Upper lobe of left lung (tissue), 6 donors: Measurements from ENCODE around the gene CLIC3. TPM values are rescaled to one million over a fixed set of nuclear protein-coding genes. Genes with fewer than 3 reads are reported as not detected.
A peak's percentile ranks its signal among the peaks of the same experiment; 100 is the strongest.

Source experiments
- ATAC-seq, 2 donors: fragments of 200-7000 bp; cut with Tn5 transposase; one replicate each; pipeline ENCODE4 v1.9.1; 2022; ENCODE audit warnings: mild to moderate bottlenecking in 2 of 2, moderate library complexity in 2 of 2; ENCODE audit not compliant: low FRiP score in 2 of 2
- DNase-seq, 2 donors: peaks; one replicate each; pipeline ENCODE4 v3.0.0-alpha.2; 2019 to 2020
- H3K27ac ChIP-seq, 4 donors: fragments of 200-600 bp; sonication (generic); one replicate each; pipeline ENCODE4 v1.5.1; 2016 to 2019
- H3K27me3 ChIP-seq, 4 donors: fragments of 200-600 bp; sonication (generic); one replicate each; pipeline ENCODE4 v1.5.1; 2017 to 2019
- H3K36me3 ChIP-seq, 4 donors: fragments of 200-600 bp; sonication (generic); one replicate each; pipeline ENCODE4 v1.5.1; 2016 to 2019
- H3K4me1 ChIP-seq, 4 donors: fragments of 200-600 bp; sonication (generic); one replicate each; pipeline ENCODE4 v1.5.1; 2018 to 2019
- H3K4me3 ChIP-seq, 4 donors: fragments of 200-600 bp; sonication (generic); one replicate each; pipeline ENCODE4 v1.5.1; 2017 to 2019; ENCODE audit warnings: mild to moderate bottlenecking in 2 of 4, moderate library complexity in 1 of 4
- H3K9me3 ChIP-seq, 4 donors: fragments of 200-600 bp; sonication (generic); one replicate each; pipeline ENCODE4 v1.5.1; 2018 to 2019
- EP300 ChIP-seq, 4 donors: sonication (generic); formaldehyde crosslinking; IDR thresholded peaks; one replicate each; pipeline ENCODE4 v1.5.1; 2017; ENCODE audit warnings: antibody characterized with exemption in 4 of 4, control low read depth in 2 of 4
- POLR2A ChIP-seq, 4 donors: fragments of 450-650 bp; IDR thresholded peaks; one replicate each; pipeline ENCODE4 v1.5.1; 2016 to 2017; ENCODE audit warnings: antibody characterized with exemption in 4 of 4, mild to moderate bottlenecking in 2 of 4
- POLR2AphosphoS5 ChIP-seq, 2 donors: sonication (generic); formaldehyde crosslinking; IDR thresholded peaks; one replicate each; pipeline ENCODE4 v1.5.1; 2017; ENCODE audit warnings: antibody characterized with exemption in 2 of 2
- WGBS, 2 donors: methylation state at CpG; one replicate each; pipeline ENCODE4 v1.1.5; 2017 to 2018; 5-methylcytosine and 5-hydroxymethylcytosine counted together
- total RNA-seq, 6 donors: library from RNA; depleted of rRNA in 4 of 6; stranded (reverse); fragments of >200 nt in 4 of 6; gene quantifications; one replicate each; pipeline versions ENCODE4 v1.1.0 to v1.2.1, GENCODE V29; 2016 to 2021
- TF ChIP-seq, protein P1 (sequence below), 6 experiments: fragments of 450-650 bp in 4 of 6; fragments of 200-600 bp in 2 of 6; sonication (generic) in 2 of 6; IDR thresholded peaks; one replicate each; pipeline ENCODE4 v1.5.1; 2016 to 2019; ENCODE audit warnings: antibody characterized with exemption in 6 of 6
- donor health status: DM: no; HTN: no; CAD: no; lungs with moderate emphysema.
- donor health status: DM: no; HTN: yes; CAD: no; lungs with severe emphysema.

CLIC3 gene
- total RNA-seq, 6 donors from 2014 or later = 41.9 to 132 (median 85.2) TPM

DNA sequence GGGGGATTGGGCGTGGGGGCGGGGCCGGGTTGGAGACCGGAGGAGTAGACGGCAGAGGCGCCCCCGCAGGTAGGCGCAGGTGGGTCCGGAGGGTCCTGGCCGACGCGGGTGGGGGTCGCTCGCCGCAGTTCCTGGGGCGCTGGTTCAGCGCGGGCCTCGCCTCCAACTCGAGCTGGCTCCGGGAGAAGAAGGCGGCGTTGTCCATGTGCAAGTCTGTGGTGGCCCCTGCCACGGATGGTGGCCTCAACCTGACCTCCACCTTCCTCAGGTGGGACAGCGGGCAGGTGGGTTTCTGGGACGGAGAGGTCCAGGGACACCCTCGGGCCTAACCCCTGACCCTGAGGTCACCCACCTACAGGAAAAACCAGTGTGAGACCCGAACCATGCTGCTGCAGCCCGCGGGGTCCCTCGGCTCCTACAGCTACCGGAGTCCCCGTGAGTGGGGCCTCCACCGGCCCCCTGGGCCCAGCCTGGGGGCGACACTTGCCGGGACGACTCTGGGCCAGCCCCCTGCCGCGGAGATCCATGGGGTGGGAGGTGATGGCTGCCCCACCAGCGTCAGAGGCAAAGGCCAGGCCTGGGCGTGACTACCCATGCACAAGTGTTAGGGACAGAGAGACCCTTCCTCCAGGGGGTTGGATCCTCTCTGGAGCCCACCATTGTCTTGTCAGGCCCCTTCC, 17.4 kb downstream of the CLIC3 start:
- DNase-seq (peak in 1 of 2 donors; percentile 88), ATAC-seq (no peak)
- Histone ChIP-seq H3K9me3 (no peaks in the 10 kb centered on the region), H3K4me3 (peak overlapping the region in 1 of 4 donors; percentile 20), H3K27me3 (no peaks in the 10 kb centered on the region), H3K27ac (peak overlapping the region; percentile 79 to 87 (median 83)), H3K36me3 (no peaks in the 10 kb centered on the region), H3K4me1 (peaks cover 39 to 76% (median 66%) of the 10 kb centered on the region in 4 donors)
- TF ChIP-seq POLR2A (IDR thresholded peaks at IDR 0.05) (no peak), POLR2AphosphoS5 (IDR thresholded peaks at IDR 0.05) (no peak), EP300 (IDR thresholded peaks at IDR 0.05) (no peak)
- TF ChIP-seq, protein P1, sequence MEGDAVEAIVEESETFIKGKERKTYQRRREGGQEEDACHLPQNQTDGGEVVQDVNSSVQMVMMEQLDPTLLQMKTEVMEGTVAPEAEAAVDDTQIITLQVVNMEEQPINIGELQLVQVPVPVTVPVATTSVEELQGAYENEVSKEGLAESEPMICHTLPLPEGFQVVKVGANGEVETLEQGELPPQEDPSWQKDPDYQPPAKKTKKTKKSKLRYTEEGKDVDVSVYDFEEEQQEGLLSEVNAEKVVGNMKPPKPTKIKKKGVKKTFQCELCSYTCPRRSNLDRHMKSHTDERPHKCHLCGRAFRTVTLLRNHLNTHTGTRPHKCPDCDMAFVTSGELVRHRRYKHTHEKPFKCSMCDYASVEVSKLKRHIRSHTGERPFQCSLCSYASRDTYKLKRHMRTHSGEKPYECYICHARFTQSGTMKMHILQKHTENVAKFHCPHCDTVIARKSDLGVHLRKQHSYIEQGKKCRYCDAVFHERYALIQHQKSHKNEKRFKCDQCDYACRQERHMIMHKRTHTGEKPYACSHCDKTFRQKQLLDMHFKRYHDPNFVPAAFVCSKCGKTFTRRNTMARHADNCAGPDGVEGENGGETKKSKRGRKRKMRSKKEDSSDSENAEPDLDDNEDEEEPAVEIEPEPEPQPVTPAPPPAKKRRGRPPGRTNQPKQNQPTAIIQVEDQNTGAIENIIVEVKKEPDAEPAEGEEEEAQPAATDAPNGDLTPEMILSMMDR (IDR thresholded peaks at IDR 0.05) = no peak
- 64% methylated on average over 26 of the region's 41 CpGs; no CpG with 5 or more reads in 1 of the 2 donors for WGBS, 2 donors

DNA sequence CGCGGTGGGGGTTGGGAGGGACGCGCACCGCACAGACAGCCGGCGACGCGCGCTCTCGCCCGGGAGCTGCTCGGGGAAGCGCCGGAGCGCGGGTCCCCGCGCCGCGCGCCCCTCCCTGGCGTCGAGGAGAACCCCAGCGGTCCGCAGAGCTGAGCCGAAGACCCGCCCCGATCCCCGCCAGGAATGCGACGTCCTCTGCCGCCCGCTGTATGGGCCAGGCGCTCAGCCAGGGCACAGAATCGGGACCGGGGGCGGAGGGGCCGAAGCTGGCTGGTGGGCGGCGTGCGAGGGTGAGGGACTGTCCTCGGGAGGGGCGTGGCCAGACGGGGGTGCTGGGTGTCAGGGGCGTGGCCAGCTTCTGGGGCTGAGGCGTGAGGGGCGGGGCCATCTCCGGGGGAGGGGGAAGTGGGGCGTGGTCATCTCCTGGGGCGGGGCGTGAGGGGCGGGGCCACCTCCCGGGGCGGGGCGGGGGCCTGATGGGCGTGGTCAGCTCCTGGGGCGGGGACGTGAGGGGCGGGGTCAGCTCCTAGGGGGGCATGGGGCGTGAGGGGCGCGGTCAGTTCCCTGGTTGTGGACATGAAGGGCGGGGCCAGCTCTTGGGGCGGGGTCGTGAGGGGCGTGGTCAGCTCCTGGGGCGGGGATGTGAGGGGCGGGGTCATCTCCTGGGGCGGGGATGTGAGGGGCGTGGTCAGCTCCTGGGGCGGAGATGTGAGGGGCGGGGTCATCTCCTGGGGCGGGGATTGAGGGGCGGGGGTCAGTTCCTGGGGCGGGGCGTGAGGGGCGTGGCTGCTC, 18.1 kb downstream of the CLIC3 start:
- H3K9me3 ChIP-seq = no peaks in the 10 kb centered on the region
- peaks cover 39 to 78% (median 67%) of the 10 kb centered on the region in 4 donors for H3K4me1 ChIP-seq
- peak overlapping the region; percentile 81 to 87 (median 84) for H3K27ac ChIP-seq
- no peaks in the 10 kb centered on the region for H3K27me3 ChIP-seq
- H3K4me3 ChIP-seq = peak overlapping the region; percentile 18 to 55 (median 46)
- WGBS, 2 donors = 1% methylated on average over 34 of the region's 78 CpGs; no CpG with 5 or more reads in 1 of the 2 donors
- TF ChIP-seq EP300 (IDR thresholded peaks at IDR 0.05) (no peak), POLR2A (IDR thresholded peaks at IDR 0.05) (no peak), POLR2AphosphoS5 (IDR thresholded peaks at IDR 0.05) (peak in 1 of 2 donors; percentile 54)
- TF ChIP-seq, protein P1 (IDR thresholded peaks at IDR 0.05) = peak in 2 of 6 experiments; percentile 6 to 25
- DNase-seq (peak; percentile 73 to 92), ATAC-seq (peak; percentile 45 to 70)
- no peaks in the 10 kb centered on the region for H3K36me3 ChIP-seq

DNA sequence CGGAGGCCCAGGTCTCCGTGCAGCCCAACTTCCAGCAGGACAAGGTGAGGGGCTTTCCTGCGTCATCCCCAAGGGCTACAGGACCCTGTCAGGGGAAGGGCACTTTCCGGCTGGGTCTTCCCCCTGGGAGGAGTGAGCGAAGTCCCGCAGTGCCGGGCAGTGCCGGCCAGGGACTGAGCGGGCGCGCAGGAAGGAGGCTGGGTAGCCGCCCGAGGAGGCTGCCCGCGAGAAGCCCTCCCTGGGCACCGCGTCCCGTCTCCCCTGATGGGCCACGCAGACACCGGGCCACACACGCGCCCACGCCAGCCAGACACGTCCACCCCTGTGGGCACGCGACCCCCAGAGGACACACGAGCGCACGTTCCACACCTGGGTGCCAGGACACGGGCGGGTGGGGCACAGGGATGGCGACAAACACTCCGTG, 18.7 kb downstream of the CLIC3 start:
- WGBS, 2 donors = 36% methylated on average over 17 of the region's 33 CpGs; no CpG with 5 or more reads in 1 of the 2 donors
- no peak for ATAC-seq
- peak overlapping the region; percentile 76 to 85 (median 80) for H3K27ac ChIP-seq

DNA sequence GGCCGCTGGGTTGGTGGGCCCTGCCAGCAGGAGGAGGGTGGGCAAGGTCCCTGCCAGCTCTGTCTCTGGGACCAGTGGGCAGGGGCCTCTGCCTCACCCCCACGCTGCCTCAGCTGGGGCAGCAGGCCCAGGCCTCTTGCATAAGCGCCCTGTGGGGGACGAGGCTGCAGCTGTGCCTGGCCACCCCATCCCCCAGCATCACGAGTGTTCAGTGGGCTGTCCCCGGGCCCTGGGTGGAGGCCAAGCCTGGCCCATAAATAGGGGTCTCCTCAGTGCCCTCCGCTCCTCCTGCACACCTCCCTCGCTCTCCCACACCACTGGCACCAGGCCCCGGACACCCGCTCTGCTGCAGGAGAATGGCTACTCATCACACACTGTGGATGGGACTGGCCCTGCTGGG, 19.1 kb downstream of the CLIC3 start, which contains the start of gene PTGDS:
PTGDS (plus strand) TSS at position 282 of the 400 bp plus-strand sequence; CDS start at position 357, 75 bp downstream.
- peak in 1 of 2 donors; percentile 84 for DNase-seq
- Histone ChIP-seq H3K27ac (peak within 1 kb of the TSS; percentile 76 to 85 (median 80)), H3K4me3 (peak within 1 kb of the TSS; percentile 18 to 55 (median 46)), H3K27me3 (no peaks in the 10 kb centered on the region), H3K9me3 (no peaks in the 10 kb centered on the region), H3K36me3 (no peaks in the 10 kb centered on the region), H3K4me1 (peaks cover 34 to 70% (median 57%) of the 10 kb centered on the region in 4 donors)
- WGBS, 2 donors = 62 to 73% methylated on average over 6 to 9 of the region's 10 CpGs
- ATAC-seq = no peak
- TF ChIP-seq, protein P1 (IDR thresholded peaks at IDR 0.05) = no peak
- peak in 1 of 2 donors; percentile 18 for TF ChIP-seq POLR2AphosphoS5 (IDR thresholded peaks at IDR 0.05)

More for the DNA sequence above, 18.7 kb downstream of the CLIC3 start:
- TF ChIP-seq POLR2AphosphoS5 (IDR thresholded peaks at IDR 0.05) (no peak), EP300 (IDR thresholded peaks at IDR 0.05) (no peak)
- TF ChIP-seq, protein P1 (IDR thresholded peaks at IDR 0.05) = peak in 1 of 6 experiments; percentile 8
- Histone ChIP-seq H3K9me3 (no peaks in the 10 kb centered on the region), H3K4me3 (peak overlapping the region; percentile 18 to 55 (median 46)), H3K27me3 (no peaks in the 10 kb centered on the region), H3K36me3 (no peaks in the 10 kb centered on the region), H3K4me1 (peaks cover 37 to 75% (median 61%) of the 10 kb centered on the region in 4 donors)
- DNase-seq = no peak
